GM12873 (cell line): Measurements from ENCODE around the gene STAG1.
A peak's percentile ranks its signal among the peaks of the same experiment; 100 is the strongest.

Source experiments
- TF ChIP-seq, protein P1 (sequence below): IDR thresholded peaks from 2 replicates; pipeline ENCODE4 v1.5.1; 2012; ENCODE audit warnings: low read depth, mild to moderate bottlenecking, moderate library complexity, low read length, control low read depth; ENCODE audit not compliant: insufficient read depth; ENCODE audit errors: missing control alignments

Gene STAG1

DNA sequence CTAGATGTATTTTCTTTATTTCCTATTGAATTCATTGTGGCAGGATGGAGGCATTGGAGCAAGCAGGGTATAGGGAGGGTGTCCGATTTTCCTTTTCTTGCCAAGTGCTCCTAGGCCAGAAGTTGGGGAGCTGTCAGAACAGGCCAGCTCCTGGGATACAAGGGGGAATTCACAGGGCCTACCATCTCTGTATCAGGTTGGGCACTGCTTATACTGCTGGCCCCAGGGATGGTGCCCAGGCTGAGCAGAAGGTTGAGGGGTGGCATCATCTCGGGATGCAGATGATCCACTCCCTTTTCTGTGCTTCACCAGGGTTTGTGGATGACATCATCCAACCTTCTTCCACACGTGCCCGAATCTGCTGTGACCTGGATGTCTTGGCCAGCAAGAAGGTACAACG, 422.6 kb downstream of the STAG1 start:
- TF ChIP-seq, protein P1, sequence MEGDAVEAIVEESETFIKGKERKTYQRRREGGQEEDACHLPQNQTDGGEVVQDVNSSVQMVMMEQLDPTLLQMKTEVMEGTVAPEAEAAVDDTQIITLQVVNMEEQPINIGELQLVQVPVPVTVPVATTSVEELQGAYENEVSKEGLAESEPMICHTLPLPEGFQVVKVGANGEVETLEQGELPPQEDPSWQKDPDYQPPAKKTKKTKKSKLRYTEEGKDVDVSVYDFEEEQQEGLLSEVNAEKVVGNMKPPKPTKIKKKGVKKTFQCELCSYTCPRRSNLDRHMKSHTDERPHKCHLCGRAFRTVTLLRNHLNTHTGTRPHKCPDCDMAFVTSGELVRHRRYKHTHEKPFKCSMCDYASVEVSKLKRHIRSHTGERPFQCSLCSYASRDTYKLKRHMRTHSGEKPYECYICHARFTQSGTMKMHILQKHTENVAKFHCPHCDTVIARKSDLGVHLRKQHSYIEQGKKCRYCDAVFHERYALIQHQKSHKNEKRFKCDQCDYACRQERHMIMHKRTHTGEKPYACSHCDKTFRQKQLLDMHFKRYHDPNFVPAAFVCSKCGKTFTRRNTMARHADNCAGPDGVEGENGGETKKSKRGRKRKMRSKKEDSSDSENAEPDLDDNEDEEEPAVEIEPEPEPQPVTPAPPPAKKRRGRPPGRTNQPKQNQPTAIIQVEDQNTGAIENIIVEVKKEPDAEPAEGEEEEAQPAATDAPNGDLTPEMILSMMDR = no peak

DNA sequence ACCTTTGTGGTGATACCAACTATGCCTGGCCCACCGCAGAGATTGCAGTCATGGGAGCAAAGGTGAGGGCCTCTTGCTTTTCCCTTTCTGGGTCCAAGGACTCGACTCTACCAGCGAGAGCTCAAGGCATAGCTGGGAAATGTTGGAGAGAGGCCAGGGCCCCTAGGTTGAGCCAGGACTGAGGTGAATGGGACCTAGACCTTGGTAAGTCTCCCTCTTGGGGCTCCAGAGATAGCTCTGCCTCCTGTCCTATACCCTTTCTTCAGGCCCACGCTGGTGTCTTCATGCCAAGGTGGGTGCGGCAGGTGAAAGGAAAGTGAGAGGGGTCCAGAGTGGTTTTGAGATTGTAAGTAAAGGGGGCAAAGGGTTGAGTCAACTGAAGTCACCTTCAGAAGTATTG, 424.5 kb downstream of the STAG1 start:
- TF ChIP-seq, protein P1 = no peak

DNA sequence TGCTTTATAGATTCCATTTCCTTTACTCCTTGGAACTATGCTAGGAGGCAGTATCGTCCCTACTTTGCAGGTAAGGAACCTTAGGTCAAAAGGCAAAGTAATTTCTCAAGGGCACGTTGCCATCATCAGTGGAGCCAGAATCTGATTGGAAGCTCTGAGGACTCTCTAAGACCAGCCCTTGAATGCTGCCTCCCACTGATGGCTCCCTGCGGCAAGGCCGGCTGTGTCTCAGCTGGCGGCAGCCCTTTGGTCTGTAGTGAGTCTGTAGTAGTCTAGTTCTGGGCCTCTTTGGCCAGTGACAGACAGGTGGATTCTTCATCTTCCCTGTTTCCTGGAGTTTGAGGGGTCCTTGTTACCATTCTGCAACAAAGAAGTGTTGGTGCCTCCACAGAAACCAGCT, 425.9 kb downstream of the STAG1 start:
- TF ChIP-seq, protein P1 = no peak

DNA sequence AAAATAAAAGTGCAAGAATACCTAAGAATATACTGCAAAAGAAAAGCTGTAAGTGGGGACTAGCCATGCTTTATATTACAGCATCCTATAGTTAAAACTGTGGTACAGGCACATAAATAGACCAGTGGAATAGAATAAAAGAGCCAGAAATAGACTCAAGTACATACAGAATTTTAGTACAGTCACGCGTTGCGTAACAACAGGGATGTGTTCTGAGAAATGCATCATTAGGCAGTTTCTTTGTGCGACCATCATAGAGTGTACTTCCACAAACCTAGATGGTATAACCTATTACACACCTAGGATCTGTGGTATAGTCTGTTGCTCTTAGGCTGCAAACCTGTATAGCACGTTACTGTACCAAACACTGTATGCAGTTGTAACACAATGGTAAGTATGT, 440.2 kb downstream of the STAG1 start:
- TF ChIP-seq, protein P1 = no peak

DNA sequence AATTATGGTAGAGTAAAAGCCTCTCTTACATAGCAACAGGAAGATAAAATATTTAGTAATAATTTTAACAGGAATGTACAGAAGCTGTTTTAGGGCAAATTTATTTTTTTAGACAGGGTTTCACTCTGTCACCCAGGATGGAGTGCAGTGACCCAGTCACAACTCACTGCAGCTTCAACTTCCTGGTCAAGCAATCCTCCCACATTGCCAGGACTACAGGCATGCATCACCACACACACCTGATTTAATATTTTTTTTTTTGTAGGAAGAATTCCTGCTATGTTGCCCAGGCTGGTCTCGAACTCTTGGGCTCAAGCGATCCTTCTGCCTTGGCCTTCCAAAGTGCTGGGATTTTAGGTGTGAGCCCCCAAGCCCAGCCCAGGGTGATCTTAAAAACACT, 440.9 kb downstream of the STAG1 start:
- TF ChIP-seq, protein P1 = no peak

DNA sequence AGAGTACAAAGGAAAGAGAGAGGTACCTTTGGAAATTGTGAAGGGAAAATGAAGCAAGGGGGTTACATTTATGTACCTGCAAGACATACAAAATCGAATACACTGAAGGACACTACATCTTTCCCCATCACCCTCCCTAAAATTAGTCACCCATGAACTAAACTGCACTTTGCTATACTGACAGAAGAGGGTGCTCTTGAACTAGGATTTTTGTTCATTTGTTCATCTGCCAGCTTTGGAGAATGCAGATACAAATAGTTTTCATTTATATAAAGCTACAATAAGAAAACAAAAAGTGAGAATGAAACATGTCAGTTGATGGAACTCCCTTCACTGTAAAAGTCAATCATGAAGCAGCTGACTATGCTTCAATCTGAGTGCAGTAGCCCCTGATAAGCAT, 446.3 kb downstream of the STAG1 start:
- TF ChIP-seq, protein P1 = peak; percentile 63

DNA sequence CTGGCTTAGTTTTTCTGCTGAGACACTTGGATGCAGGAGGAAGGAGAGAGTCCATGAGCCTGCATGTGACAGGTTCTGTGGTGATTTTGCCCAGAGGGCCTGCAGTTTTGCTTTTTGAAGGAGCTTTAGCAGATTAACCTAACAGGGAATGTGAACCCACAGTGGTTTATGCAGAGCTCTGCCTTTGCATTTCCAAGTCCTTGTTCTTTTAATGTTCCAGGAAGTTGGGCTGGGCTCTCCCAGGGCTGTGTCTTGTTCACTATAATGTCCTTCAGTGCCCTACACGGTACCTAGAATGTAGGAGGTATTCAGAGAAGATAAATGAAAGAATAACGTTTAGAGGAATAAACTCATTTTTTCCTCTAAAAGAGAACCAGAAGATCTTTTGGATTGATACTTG, 451.7 kb downstream of the STAG1 start:
- TF ChIP-seq, protein P1 = no peak
